Measurements from ENCODE around the gene MARCKSL1. TPM values are rescaled to one million over a fixed set of nuclear protein-coding genes. Genes with fewer than 3 reads are reported as not detected.

MARCKSL1 gene
- total RNA-seq, 1 donor from 2014 or later, result 51.8 TPM

GRCh38 chr1:32353431-32353830 is 17.4 kb upstream of the MARCKSL1 start:
- DNase-seq (ENCODE audit: low spot score), result no peak

- no peak for DNase-seq (ENCODE audit: low spot score)
These were observed 16.9 kb upstream of the MARCKSL1 start for GRCh38 chr1:32352831-32353383.

GRCh38 chr1:32352239-32352745 is 16.3 kb upstream of the MARCKSL1 start:
- no peak for DNase-seq (ENCODE audit: low spot score)

- DNase-seq (ENCODE audit: low spot score), result peak; percentile 97
These were observed 15.6 kb upstream of the MARCKSL1 start for GRCh38 chr1:32351399-32352238.

- peak; percentile 93 for DNase-seq (ENCODE audit: low spot score)
These were observed 14.9 kb upstream of the MARCKSL1 start for GRCh38 chr1:32350785-32351398.

- DNase-seq (ENCODE audit: low spot score), result no peak
These were observed 13.2 kb upstream of the MARCKSL1 start for GRCh38 chr1:32349211-32349708.

GRCh38 chr1:32346532-32347157 is 10.6 kb upstream of the MARCKSL1 start:
- no peak for DNase-seq (ENCODE audit: low spot score)

- DNase-seq (ENCODE audit: low spot score), result no peak
These were observed 9.3 kb upstream of the MARCKSL1 start for GRCh38 chr1:32345289-32345827.

- DNase-seq (ENCODE audit: low spot score), result no peak
These were observed 6.7 kb upstream of the MARCKSL1 start for GRCh38 chr1:32342704-32343103.

- no peak for DNase-seq (ENCODE audit: low spot score)
These were observed 5.9 kb upstream of the MARCKSL1 start for GRCh38 chr1:32341971-32342370.

GRCh38 chr1:32341186-32341757 is 5.2 kb upstream of the MARCKSL1 start:
- no peak for DNase-seq (ENCODE audit: low spot score)

- no peak for DNase-seq (ENCODE audit: low spot score)
These were observed 3.4 kb upstream of the MARCKSL1 start for GRCh38 chr1:32339363-32339978.

GRCh38 chr1:32338637-32339145 is 2.7 kb upstream of the MARCKSL1 start:
- DNase-seq (ENCODE audit: low spot score), result no peak

GRCh38 chr1:32337855-32338636 is 2.0 kb upstream of the MARCKSL1 start:
- no peak for DNase-seq (ENCODE audit: low spot score)

GRCh38 chr1:32336963-32337675 is 1.1 kb upstream of the MARCKSL1 start:
- no peak for DNase-seq (ENCODE audit: low spot score)

- no peak for DNase-seq (ENCODE audit: low spot score)
These were observed 529 bp upstream of the MARCKSL1 start for GRCh38 chr1:32336591-32336932.

- no peak for DNase-seq (ENCODE audit: low spot score)
These were observed 571 bp downstream of the MARCKSL1 start for GRCh38 chr1:32335535-32335789.

GRCh38 chr1:32334864-32335534 is 1.0 kb downstream of the MARCKSL1 start:
- DNase-seq (ENCODE audit: low spot score), result no peak
